Tibial nerve (tissue), 4 donors: ENCODE data around the gene MICAL2. TPM values are rescaled to one million over a fixed set of nuclear protein-coding genes. Genes with fewer than 3 reads are reported as not detected.

Experiments used
- DNase-seq, 2 donors: peaks; one replicate each; pipeline ENCODE4 v3.0.0-alpha.2; 2019; ENCODE audit warnings: low spot score in 2 of 2
- H3K27ac ChIP-seq, 4 donors: fragments of 200-600 bp; sonication (generic) in 3 of 4; one replicate each; pipeline ENCODE4 v1.5.1; 2017 to 2019; ENCODE audit warnings: mild to moderate bottlenecking in 1 of 4
- H3K27me3 ChIP-seq, 2 donors: fragments of 200-600 bp; sonication (generic) in 1 of 2; one replicate each; pipeline versions ENCODE4 v1.5.1 to v1.6.0; 2017 to 2019
- H3K36me3 ChIP-seq, 3 donors: fragments of 200-600 bp; sonication (generic); one replicate each; pipeline ENCODE4 v1.5.1; 2018 to 2019
- H3K4me1 ChIP-seq, 4 donors: fragments of 200-600 bp; sonication (generic) in 3 of 4; one replicate each; pipeline ENCODE4 v1.5.1; 2017 to 2019
- H3K4me3 ChIP-seq, 4 donors: fragments of 200-600 bp; sonication (generic) in 3 of 4; one replicate each; pipeline ENCODE4 v1.5.1; 2017 to 2019; ENCODE audit warnings: mild to moderate bottlenecking in 1 of 4, moderate library complexity in 1 of 4
- H3K9me3 ChIP-seq, 4 donors: fragments of 200-600 bp; sonication (generic) in 3 of 4; one replicate each; pipeline ENCODE4 v1.5.1; 2017 to 2019
- EP300 ChIP-seq, 2 donors: sonication (generic); formaldehyde crosslinking; IDR thresholded peaks; one replicate each; pipeline ENCODE4 v1.6.1; 2017; ENCODE audit warnings: antibody characterized with exemption in 2 of 2, mild to moderate bottlenecking in 1 of 2
- POLR2A ChIP-seq, 2 donors: fragments of 450-650 bp; IDR thresholded peaks; one replicate each; pipeline ENCODE4 v1.6.1; 2017; ENCODE audit warnings: antibody characterized with exemption in 2 of 2, mild to moderate bottlenecking in 2 of 2, moderate library complexity in 2 of 2
- WGBS, 2 donors: methylation state at CpG; one replicate each; pipeline ENCODE4 v1.1.5; 2018; 5-methylcytosine and 5-hydroxymethylcytosine counted together
- total RNA-seq, 4 donors: library from RNA; depleted of rRNA; stranded (reverse); fragments of >200 nt; gene quantifications; one replicate each; pipeline ENCODE4 v1.1.0, GENCODE V29; 2016
- TF ChIP-seq, protein P1 (sequence below), 5 experiments: fragments of 200-600 bp in 3 of 5; fragments of 450-650 bp in 2 of 5; sonication (generic) in 3 of 5; IDR thresholded peaks; one replicate each; pipeline ENCODE4 v1.5.1; 2016 to 2019; ENCODE audit warnings: antibody characterized with exemption in 5 of 5, mild to moderate bottlenecking in 3 of 5, moderate library complexity in 2 of 5

The MICAL2 gene
- total RNA-seq, 4 donors from 2014 or later: 87.0 to 136 (median 101) TPM

DNA sequence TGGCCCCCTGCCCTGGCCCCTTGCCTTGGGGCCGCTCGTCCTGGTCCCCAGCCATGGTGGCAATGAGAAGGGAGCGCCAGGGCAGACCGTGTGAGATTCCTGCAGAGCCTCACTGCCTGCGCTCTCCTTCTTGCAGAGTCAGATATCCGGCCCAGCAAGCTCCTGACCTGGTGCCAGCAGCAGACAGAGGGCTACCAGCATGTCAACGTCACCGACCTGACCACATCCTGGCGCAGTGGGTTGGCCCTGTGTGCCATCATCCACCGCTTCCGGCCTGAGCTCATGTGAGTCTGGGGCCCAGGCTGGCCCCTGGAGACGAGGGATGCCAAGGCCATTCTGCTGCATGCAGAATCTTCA, 114.1 kb downstream of the MICAL2 start:
- peak overlapping the region in 3 of 4 donors; percentile 40 to 71 (median 55) for H3K27ac ChIP-seq
- H3K9me3 ChIP-seq: no peaks in the 10 kb centered on the region
- 56 to 76% methylated on average over 10 to 11 of the region's 12 CpGs for WGBS, 2 donors
- H3K4me3 ChIP-seq: no peak overlapping the region
- no peaks in the 10 kb centered on the region for H3K27me3 ChIP-seq
- H3K4me1 ChIP-seq: peaks cover 0 to 36% (median 23%) of the 10 kb centered on the region in 4 donors
- DNase-seq: peak; percentile 28 to 63
- peaks cover 0 to 57% (median 0%) of the 10 kb centered on the region in 3 donors for H3K36me3 ChIP-seq
- TF ChIP-seq POLR2A (IDR thresholded peaks at IDR 0.05) (no peak), EP300 (IDR thresholded peaks at IDR 0.05) (peak in 1 of 2 donors; percentile 56)
- TF ChIP-seq, protein P1, sequence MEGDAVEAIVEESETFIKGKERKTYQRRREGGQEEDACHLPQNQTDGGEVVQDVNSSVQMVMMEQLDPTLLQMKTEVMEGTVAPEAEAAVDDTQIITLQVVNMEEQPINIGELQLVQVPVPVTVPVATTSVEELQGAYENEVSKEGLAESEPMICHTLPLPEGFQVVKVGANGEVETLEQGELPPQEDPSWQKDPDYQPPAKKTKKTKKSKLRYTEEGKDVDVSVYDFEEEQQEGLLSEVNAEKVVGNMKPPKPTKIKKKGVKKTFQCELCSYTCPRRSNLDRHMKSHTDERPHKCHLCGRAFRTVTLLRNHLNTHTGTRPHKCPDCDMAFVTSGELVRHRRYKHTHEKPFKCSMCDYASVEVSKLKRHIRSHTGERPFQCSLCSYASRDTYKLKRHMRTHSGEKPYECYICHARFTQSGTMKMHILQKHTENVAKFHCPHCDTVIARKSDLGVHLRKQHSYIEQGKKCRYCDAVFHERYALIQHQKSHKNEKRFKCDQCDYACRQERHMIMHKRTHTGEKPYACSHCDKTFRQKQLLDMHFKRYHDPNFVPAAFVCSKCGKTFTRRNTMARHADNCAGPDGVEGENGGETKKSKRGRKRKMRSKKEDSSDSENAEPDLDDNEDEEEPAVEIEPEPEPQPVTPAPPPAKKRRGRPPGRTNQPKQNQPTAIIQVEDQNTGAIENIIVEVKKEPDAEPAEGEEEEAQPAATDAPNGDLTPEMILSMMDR (IDR thresholded peaks at IDR 0.05): no peak

DNA sequence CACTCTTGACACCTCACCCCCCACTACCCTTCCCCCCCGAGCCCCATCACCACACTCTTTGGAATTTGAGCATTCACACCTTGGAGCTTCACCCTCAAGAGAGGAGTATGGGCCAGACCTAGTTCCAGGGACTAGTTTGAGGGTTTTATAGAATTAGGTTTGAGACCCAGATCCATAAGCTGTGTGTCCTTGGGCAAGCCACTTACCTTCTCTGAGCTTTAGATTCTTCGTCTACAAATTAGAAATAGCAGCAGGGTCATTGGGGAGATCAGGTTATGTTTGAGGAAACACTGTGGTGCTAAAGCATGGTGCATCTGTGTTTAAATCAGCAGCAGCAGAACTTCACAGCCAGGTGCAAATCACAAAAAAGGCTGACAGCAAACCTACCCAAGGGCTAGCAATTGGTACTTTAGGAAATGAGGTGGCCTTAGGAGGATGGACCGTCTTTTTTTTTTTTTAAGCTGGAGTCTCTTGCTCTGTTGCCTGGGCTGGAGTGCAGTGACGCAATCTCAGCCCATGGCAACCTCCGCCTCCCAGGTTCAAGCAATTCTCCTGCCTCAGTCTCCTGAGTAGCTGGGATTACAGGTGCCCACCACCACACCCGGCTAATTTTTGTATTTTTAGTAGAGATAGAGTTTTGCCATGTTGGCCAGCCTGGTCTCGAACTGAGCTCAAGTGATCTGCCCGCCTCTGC, 114.8 kb downstream of the MICAL2 start:
- Histone ChIP-seq H3K9me3 (no peaks in the 10 kb centered on the region), H3K36me3 (peaks cover 0 to 62% (median 0%) of the 10 kb centered on the region in 3 donors), H3K4me3 (no peak overlapping the region), H3K4me1 (peaks cover 0 to 29% (median 21%) of the 10 kb centered on the region in 4 donors), H3K27me3 (no peaks in the 10 kb centered on the region), H3K27ac (no peak overlapping the region)
- TF ChIP-seq, protein P1 (IDR thresholded peaks at IDR 0.05): no peak
- TF ChIP-seq EP300 (IDR thresholded peaks at IDR 0.05) (no peak), POLR2A (IDR thresholded peaks at IDR 0.05) (no peak)
- DNase-seq: no peak
- WGBS, 2 donors: 87 to 90% methylated on average over 8 of the region's 8 CpGs

DNA sequence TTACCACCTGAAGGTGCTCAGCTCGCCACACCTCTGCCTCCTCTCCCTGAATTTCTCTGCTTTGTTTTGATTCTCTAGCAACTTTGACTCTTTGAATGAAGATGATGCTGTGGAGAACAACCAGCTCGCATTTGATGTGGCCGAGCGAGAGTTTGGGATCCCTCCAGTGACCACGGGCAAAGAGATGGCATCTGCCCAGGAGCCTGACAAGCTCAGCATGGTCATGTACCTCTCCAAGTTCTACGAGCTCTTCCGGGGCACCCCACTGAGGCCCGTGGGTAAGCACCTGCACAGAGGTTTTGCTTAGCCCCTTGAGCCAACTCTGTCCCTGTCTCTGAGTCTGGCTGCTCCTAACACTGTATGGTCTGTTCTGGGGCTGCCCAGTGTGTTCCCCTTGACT, 115.7 kb downstream of the MICAL2 start:
- DNase-seq: no peak
- Histone ChIP-seq H3K36me3 (peaks cover 0 to 70% (median 0%) of the 10 kb centered on the region in 3 donors), H3K4me3 (no peak overlapping the region), H3K27me3 (no peaks in the 10 kb centered on the region), H3K4me1 (peaks cover 0 to 20% (median 13%) of the 10 kb centered on the region in 4 donors), H3K9me3 (no peaks in the 10 kb centered on the region), H3K27ac (no peak overlapping the region)
- TF ChIP-seq EP300 (IDR thresholded peaks at IDR 0.05) (no peak), POLR2A (IDR thresholded peaks at IDR 0.05) (no peak)
- TF ChIP-seq, protein P1 (IDR thresholded peaks at IDR 0.05): no peak
- whole genome bisulfite sequencing, 2 donors: 94% methylated on average over 8 of the region's 8 CpGs

DNA sequence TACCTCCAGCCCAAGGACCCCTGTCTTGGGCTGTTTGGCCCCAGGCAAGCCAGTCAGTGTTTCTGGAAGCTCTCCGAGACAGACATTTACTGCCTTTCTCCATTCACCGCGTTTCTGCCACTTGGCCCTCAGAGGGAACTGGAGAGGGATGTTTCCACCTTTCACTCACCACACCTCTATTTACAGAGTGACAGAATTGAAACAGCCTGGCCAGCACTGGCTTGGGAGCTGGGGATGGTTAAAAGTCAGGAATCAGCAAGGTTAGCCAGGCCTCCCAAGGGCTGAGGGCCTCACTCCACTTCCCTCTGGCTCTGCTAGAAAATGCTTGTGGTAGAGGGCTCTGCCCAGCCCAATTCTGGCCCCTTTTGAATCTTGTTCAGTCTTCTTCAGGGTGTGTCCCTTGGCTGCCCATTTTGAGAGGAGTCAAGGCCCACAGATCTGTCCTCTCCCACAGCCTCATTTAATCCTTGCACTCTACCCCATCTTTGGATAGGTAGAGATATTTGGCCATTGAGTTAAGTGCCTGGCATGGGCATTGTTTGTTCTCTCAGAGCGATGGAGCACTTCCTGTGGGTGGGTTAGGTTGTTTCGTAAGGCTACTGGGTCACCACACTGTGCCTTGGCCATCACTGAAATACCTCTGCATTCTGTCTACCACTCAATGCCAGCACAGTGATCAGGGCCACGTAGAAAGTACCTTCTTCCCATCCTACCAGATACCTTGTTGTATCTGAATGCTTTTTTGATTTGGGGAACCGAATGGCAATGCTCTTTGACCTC, 119.2 kb downstream of the MICAL2 start:
- H3K4me1 ChIP-seq: peaks cover 0 to 19% (median 0%) of the 10 kb centered on the region in 4 donors
- no peak for DNase-seq
- H3K4me3 ChIP-seq: no peak overlapping the region
- 79 to 88% methylated on average over 7 of the region's 7 CpGs for WGBS, 2 donors
- H3K27me3 ChIP-seq: no peaks in the 10 kb centered on the region
- peak overlapping the region in 2 of 4 donors; percentile 23 to 26 for H3K27ac ChIP-seq
- no peaks in the 10 kb centered on the region for H3K9me3 ChIP-seq
- peaks cover 0 to 65% (median 0%) of the 10 kb centered on the region in 3 donors for H3K36me3 ChIP-seq
- TF ChIP-seq EP300 (IDR thresholded peaks at IDR 0.05) (no peak), POLR2A (IDR thresholded peaks at IDR 0.05) (no peak)
- TF ChIP-seq, protein P1 (IDR thresholded peaks at IDR 0.05): no peak

DNA sequence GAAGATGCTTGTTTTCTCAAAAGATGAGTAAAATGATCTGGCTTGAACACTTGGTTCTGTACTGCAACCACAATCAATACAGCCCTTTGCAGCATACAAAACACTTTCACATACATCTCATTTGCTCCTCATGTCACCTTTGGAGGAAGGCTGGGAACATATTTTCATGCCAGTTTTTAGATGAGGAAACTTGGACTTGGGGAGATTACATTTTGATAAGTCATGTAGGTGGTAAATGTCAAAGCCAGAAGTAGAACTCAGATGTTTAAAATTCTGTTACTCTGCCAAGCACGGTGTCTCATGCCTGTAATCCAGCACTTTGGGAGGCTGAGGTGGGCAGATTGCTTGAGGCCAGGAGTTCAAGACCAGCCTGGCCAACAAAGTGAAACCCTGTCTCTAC, 121.8 kb downstream of the MICAL2 start:
- H3K36me3 ChIP-seq: peaks cover 0 to 41% (median 0%) of the 10 kb centered on the region in 3 donors
- peak overlapping the region in 2 of 4 donors; percentile 75 to 85 for H3K27ac ChIP-seq
- peaks cover 0 to 41% (median 2%) of the 10 kb centered on the region in 4 donors for H3K4me1 ChIP-seq
- no peak for DNase-seq
- no peak overlapping the region for H3K4me3 ChIP-seq
- TF ChIP-seq POLR2A (IDR thresholded peaks at IDR 0.05): no peak
- no peak for TF ChIP-seq EP300 (IDR thresholded peaks at IDR 0.05)
- TF ChIP-seq, protein P1 (IDR thresholded peaks at IDR 0.05): no peak
- no peaks in the 10 kb centered on the region for H3K9me3 ChIP-seq
- H3K27me3 ChIP-seq: no peaks in the 10 kb centered on the region
- WGBS, 2 donors: 81 to 85% methylated on average over 1 of the region's 1 CpG
